Endothelial cell of umbilical vein (primary cell): ENCODE results near the gene KIR2DL1. TPM values are rescaled to one million over a fixed set of nuclear protein-coding genes. Genes with fewer than 3 reads are reported as not detected.
"Not testable (repeated sequence)": the region's sequence is repeated elsewhere in the genome, so short reads cannot be mapped to it uniquely, and the experiment has no call there.

Experiments used
- BruUV-seq: library from RNA; stranded (reverse); fragments of 400-500 nt; replicated peaks from 2 replicates; lab custom pipeline; 2021; lab: Mats Ljungman, UMichigan
- CTCF ChIA-PET: fragments of 300-600, 350-600 bp; sonication (Branson Sonifier 250); formaldehyde crosslinking; loops from one replicate; lab custom pipeline; 2021; ENCODE audit warnings: antibody characterized with exemption, inconsistent platforms; lab: Charles Lee
- POLR2A ChIA-PET: fragments of 300-600, 350-600 bp; sonication (Branson Sonifier 250); formaldehyde crosslinking; loops from one replicate; lab custom pipeline; 2021; ENCODE audit warnings: antibody characterized with exemption, inconsistent platforms; lab: Charles Lee
- DNase-seq: peaks from one replicate; pipeline ENCODE4 v3.0.0-alpha.2; 2011; ENCODE audit warnings: low read depth, low spot score
- FAIRE-seq: peaks from 2 replicates; lab custom pipeline; 2011; peaks lifted over from hg19 to GRCh38; lab: Jason Lieb, UNC
- H2AFZ ChIP-seq: 2 replicates; pipeline ENCODE4 v1.6.0; 2012; ENCODE audit warnings: low read depth, low read length, control low read depth, inconsistent platforms
- H3K27ac ChIP-seq: 2 replicates; pipeline ENCODE4 v1.5.1; 2011; ENCODE audit warnings: low read depth, mild to moderate bottlenecking, control low read depth, low read length, moderate library complexity; ENCODE audit not compliant: insufficient read depth
- H3K27me3 ChIP-seq, 2 experiments: 2 replicates each; pipeline versions ENCODE4 v1.6.0 to v1.6.1; 2011; ENCODE audit warnings: low read length in 2 of 2, mixed read lengths in 1 of 2; ENCODE audit not compliant: control insufficient read depth in 2 of 2, insufficient read depth in 2 of 2
- H3K36me3 ChIP-seq, 2 experiments: 2 replicates in 1 of 2; 3 replicates in 1 of 2; pipeline ENCODE4 v1.5.1; 2011; ENCODE audit warnings: low read length in 2 of 2, mild to moderate bottlenecking in 1 of 2, moderate library complexity in 1 of 2; ENCODE audit not compliant: control insufficient read depth in 2 of 2, insufficient read depth in 2 of 2; ENCODE audit errors: extremely low read depth in 1 of 2
- H3K4me1 ChIP-seq: 3 replicates; pipeline ENCODE4 v1.5.1; 2011; ENCODE audit warnings: mild to moderate bottlenecking, low read length; ENCODE audit not compliant: control insufficient read depth, insufficient read depth; ENCODE audit errors: extremely low read depth
- H3K4me2 ChIP-seq: 2 replicates; pipeline ENCODE4 v1.6.1; 2011; ENCODE audit warnings: low read length, control low read depth, mixed read lengths; ENCODE audit not compliant: insufficient read depth
- H3K4me3 ChIP-seq, 3 experiments: fragments of 200-600 bp in 1 of 3; sonication (generic), shearing (Covaris generic) in 1 of 3; replicated peaks in 1 of 3; 2 replicates each; pipeline ENCODE4 v1.5.1; 2011 to 2016; ENCODE audit warnings: control low read depth in 3 of 3, low read length in 3 of 3, mild to moderate bottlenecking in 2 of 3, inconsistent platforms in 1 of 3, low read depth in 1 of 3, moderate library complexity in 1 of 3; ENCODE audit not compliant: insufficient read depth in 1 of 3
- H3K79me2 ChIP-seq: 2 replicates; pipeline ENCODE4 v1.6.0; 2012; ENCODE audit warnings: low read length, inconsistent platforms; ENCODE audit not compliant: control insufficient read depth, insufficient read depth
- H3K9ac ChIP-seq: replicated peaks from 2 replicates; pipeline ENCODE3; 2011; ENCODE audit warnings: low read length, control low read depth; ENCODE audit not compliant: insufficient read depth; ENCODE audit errors: extremely low read depth
- H3K9me1 ChIP-seq: replicated peaks from 3 replicates; pipeline ENCODE4 v1.6.0; 2011; ENCODE audit warnings: mild to moderate bottlenecking, low read length; ENCODE audit not compliant: control insufficient read depth, insufficient read depth; ENCODE audit errors: extremely low read depth
- H3K9me3 ChIP-seq: replicated peaks from 2 replicates; pipeline ENCODE4 v1.5.1; 2012; ENCODE audit warnings: low read length, inconsistent platforms; ENCODE audit not compliant: control insufficient read depth, insufficient read depth
- H4K20me1 ChIP-seq: replicated peaks from 2 replicates; pipeline ENCODE3; 2011; ENCODE audit warnings: mild to moderate bottlenecking, low read length; ENCODE audit not compliant: control insufficient read depth, insufficient read depth; ENCODE audit errors: extremely low read depth
- EZH2 ChIP-seq: IDR thresholded peaks from 2 replicates; pipeline ENCODE4 v1.6.1; 2012; ENCODE audit warnings: borderline replicate concordance, low read depth, mild to moderate bottlenecking, moderate library complexity, low read length, inconsistent platforms; ENCODE audit not compliant: severe bottlenecking
- FOS ChIP-seq: IDR thresholded peaks from 2 replicates; pipeline ENCODE4 v1.6.1; 2011; ENCODE audit warnings: mild to moderate bottlenecking, low read length, moderate library complexity, borderline replicate concordance; ENCODE audit not compliant: insufficient read depth
- GATA2 ChIP-seq: IDR thresholded peaks from 2 replicates; pipeline ENCODE4 v1.7.0; 2011; ENCODE audit warnings: low read depth, mild to moderate bottlenecking, moderate library complexity, mixed read lengths, low read length; ENCODE audit not compliant: insufficient read length, insufficient read depth
- JUN ChIP-seq: IDR thresholded peaks from 2 replicates; pipeline ENCODE4 v1.6.1; 2011; ENCODE audit warnings: borderline replicate concordance, low read depth; ENCODE audit not compliant: insufficient read length, insufficient read depth
- MAX ChIP-seq: IDR thresholded peaks from 2 replicates; pipeline ENCODE4 v1.6.1; 2011; ENCODE audit not compliant: insufficient read depth, insufficient read length
- MYC ChIP-seq: IDR thresholded peaks from one replicate; pipeline ENCODE4 v1.6.1; 2011; ENCODE audit warnings: mild to moderate bottlenecking, low read depth, low read length
- POLR2A ChIP-seq: IDR thresholded peaks from 2 replicates; pipeline ENCODE4 v1.6.1; 2012; ENCODE audit warnings: low read depth, mild to moderate bottlenecking, control low read depth, low read length
- POLR2AphosphoS5 ChIP-seq: IDR thresholded peaks from 2 replicates; pipeline ENCODE4 v1.6.1; 2012; ENCODE audit warnings: low read depth, mild to moderate bottlenecking, control low read depth, low read length, moderate library complexity; ENCODE audit not compliant: insufficient read depth
- dilution Hi-C: fragments of 300-500 bp; cut with MboI; formaldehyde crosslinking; loops from one replicate; pipeline ENCODE4 v1.15.0; 2019; ENCODE audit warnings: low sequenced_read_pairs; ENCODE audit not compliant: extremely low pct_ligation_motif_present
- intact Hi-C: fragments of 100-400 bp; cut with micrococcal nuclease; formaldehyde crosslinking; loops from one replicate; pipeline ENCODE4 v1.10.0; 2022
- polyA plus RNA-seq, 4 experiments: library from polyadenylated mRNA; depleted of rRNA in 3 of 4; stranded (reverse) in 3 of 4; unstranded in 1 of 4; fragments of >200 nt; gene quantifications; 2 replicates each; pipeline versions ENCODE4 v1.2.1 to v1.2.3, GENCODE V29; 2011 to 2012; ENCODE audit warnings: missing spikeins in 1 of 4
- total RNA-seq: library from RNA; stranded (reverse); gene quantifications from 2 replicates; pipeline ENCODE4 v1.2.3, GENCODE V29; 2021
- TF ChIP-seq, protein P1 (sequence below), 2 donors: IDR thresholded peaks; 1 replicate in 1 of 2; 2 replicates in 1 of 2; pipeline ENCODE4 v1.5.1; 2011; ENCODE audit warnings: low read length in 2 of 2, mild to moderate bottlenecking in 2 of 2, moderate library complexity in 2 of 2, control low read depth in 1 of 2, inconsistent platforms in 1 of 2, low read depth in 1 of 2; ENCODE audit not compliant: insufficient read depth in 1 of 2; ENCODE audit errors: extremely low read depth in 1 of 2

KIR2DL1 gene
- total and polyA plus RNA-seq, 2 donors (not counting 3 experiments of a cell fraction or from before 2014, with no cell fraction given): not detected

DNA sequence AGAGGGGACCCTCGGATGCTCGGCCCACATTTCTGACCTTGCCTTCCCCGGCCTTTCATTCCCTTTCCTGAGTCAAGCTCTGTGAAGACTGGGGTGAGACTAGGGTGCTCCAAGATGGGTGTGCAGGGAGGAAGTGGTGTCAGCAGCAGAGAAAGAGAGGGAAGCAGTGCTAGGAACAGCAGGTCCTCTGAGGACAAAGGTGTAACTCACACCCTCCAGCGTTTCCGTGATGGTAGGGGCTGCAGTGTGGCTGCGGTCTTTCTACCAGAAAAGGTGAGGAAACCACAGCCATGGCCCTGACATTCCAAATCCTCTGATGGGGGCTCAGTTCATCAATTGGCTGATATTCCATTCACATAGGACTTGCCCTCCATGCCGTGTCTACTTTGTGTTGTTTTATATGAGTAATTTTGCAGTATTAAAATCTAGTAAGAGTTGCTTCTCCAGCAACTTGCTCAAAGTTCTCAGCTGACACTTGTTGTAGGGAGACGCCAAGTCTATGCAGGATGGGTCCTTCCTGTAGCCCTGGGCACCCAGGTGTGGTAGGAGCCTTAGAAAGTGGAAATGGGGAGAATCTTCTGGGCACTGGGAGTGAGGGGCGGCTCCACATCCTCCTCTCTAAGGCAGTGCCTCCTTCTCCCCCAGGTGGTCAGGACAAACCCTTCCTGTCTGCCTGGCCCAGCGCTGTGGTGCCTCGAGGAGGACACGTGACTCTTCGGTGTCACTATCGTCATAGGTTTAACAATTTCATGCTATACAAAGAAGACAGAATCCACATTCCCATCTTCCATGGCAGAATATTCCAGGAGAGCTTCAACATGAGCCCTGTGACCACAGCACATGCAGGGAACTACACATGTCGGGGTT is 48.3 kb downstream of the KIR2DL1 start:
- Histone ChIP-seq H3K4me1 (no peaks in the 10 kb centered on the region), H3K79me2 (no peaks in the 10 kb centered on the region), H3K4me2 (no peak overlapping the region), H3K9ac (no peak overlapping the region), H3K4me3 (no peak overlapping the region), H2AFZ (no peak overlapping the region), H4K20me1 (no peaks in the 10 kb centered on the region), H3K27me3 (no peaks in the 10 kb centered on the region), H3K9me3 (peaks cover 2% of the 10 kb centered on the region), H3K36me3 (no peaks in the 10 kb centered on the region), H3K9me1 (no peaks in the 10 kb centered on the region), H3K27ac (no peak overlapping the region)
- BruUV-seq: no TSS peak
- intact Hi-C loops: no loop called here
- dilution Hi-C loops: no loop called here
- FAIRE-seq (no peak), DNase-seq (no peak)
- no peak for TF ChIP-seq POLR2AphosphoS5
- TF ChIP-seq, protein P1, sequence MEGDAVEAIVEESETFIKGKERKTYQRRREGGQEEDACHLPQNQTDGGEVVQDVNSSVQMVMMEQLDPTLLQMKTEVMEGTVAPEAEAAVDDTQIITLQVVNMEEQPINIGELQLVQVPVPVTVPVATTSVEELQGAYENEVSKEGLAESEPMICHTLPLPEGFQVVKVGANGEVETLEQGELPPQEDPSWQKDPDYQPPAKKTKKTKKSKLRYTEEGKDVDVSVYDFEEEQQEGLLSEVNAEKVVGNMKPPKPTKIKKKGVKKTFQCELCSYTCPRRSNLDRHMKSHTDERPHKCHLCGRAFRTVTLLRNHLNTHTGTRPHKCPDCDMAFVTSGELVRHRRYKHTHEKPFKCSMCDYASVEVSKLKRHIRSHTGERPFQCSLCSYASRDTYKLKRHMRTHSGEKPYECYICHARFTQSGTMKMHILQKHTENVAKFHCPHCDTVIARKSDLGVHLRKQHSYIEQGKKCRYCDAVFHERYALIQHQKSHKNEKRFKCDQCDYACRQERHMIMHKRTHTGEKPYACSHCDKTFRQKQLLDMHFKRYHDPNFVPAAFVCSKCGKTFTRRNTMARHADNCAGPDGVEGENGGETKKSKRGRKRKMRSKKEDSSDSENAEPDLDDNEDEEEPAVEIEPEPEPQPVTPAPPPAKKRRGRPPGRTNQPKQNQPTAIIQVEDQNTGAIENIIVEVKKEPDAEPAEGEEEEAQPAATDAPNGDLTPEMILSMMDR (IDR thresholded peaks at IDR 0.05; ENCODE audit: extremely low read depth in 1 of 2, insufficient read depth in 1 of 2, low read depth in 1 of 2, low read length in 2 of 2): no peak
- no peak for TF ChIP-seq JUN
- TF ChIP-seq MYC: no peak
- no peak for TF ChIP-seq MAX
- TF ChIP-seq FOS: no peak
- TF ChIP-seq POLR2A: no peak
- no peak for TF ChIP-seq EZH2
- no peak for TF ChIP-seq GATA2
- ChIA-PET CTCF (no interaction called here), POLR2A (no interaction called here)

DNA sequence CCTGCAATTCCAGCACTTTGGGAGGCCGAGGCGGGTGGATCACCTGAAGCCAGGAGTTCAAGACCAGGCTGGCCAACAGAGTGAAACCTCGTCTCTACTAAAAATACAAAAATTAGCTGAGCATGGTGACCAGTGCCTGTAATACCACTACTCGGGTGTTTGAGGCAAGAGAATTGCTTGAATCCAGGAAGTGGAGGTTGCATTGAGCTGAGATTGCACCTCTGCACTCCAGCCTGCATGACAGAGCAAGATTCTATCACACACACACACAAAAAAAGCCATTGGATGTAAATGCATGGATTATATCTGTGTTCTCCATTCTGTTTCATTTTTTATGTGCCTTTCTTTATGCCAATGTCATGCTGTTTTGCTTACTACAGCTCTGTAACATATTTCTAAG is 54.8 kb downstream of the KIR2DL1 start:
- intact Hi-C loops, BruUV-seq, POLR2A ChIA-PET: not testable (repeated sequence)

DNA sequence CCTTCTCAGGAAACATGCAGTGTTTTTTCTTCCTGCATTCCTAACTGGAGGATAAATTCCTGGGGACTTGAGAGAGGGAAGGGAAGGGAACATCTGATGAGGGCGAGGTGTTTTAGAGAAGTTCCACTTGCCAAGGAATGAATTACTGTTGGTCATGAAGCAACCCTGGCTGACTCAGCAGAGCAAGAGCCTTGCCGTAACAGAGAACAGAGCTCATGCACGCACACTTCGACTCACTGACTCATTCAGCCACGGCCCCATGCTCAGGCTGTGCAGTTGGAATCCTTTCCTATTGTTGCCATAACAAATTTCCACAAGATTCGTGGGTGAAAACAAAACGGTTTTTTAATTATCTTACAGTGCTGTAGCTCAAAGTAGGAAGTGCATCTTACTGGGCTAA is 55.7 kb downstream of the KIR2DL1 start:
- H3K9me1 ChIP-seq, dilution Hi-C loops, intact Hi-C loops, DNase-seq, H2AFZ ChIP-seq, FAIRE-seq, H3K36me3 ChIP-seq, H3K9ac ChIP-seq, H3K27ac ChIP-seq, H3K4me3 ChIP-seq, POLR2A ChIA-PET, BruUV-seq, H3K27me3 ChIP-seq, H3K4me1 ChIP-seq, H3K4me2 ChIP-seq, H3K9me3 ChIP-seq, H4K20me1 ChIP-seq, CTCF ChIA-PET, H3K79me2 ChIP-seq: not testable (repeated sequence)

More for the DNA sequence above, 54.8 kb downstream of the KIR2DL1 start:
- H3K79me2 ChIP-seq, H3K9me1 ChIP-seq, H3K9ac ChIP-seq, DNase-seq, H4K20me1 ChIP-seq, H3K4me3 ChIP-seq, H3K4me2 ChIP-seq, H3K27me3 ChIP-seq, dilution Hi-C loops, H3K9me3 ChIP-seq, CTCF ChIA-PET, H2AFZ ChIP-seq, H3K27ac ChIP-seq, H3K4me1 ChIP-seq, FAIRE-seq, H3K36me3 ChIP-seq: not testable (repeated sequence)
